NCI-H146 (cell line): Measurements from ENCODE around the gene SOCS6.
"Not testable (repeated sequence)": the region's sequence is repeated elsewhere in the genome, so short reads cannot be mapped to it uniquely, and the experiment has no call there.

Experiments used
- DNase-seq: peaks from one replicate; lab custom pipeline; 2025; lab: John Stamatoyannopoulos, UW

SOCS6 gene

DNA sequence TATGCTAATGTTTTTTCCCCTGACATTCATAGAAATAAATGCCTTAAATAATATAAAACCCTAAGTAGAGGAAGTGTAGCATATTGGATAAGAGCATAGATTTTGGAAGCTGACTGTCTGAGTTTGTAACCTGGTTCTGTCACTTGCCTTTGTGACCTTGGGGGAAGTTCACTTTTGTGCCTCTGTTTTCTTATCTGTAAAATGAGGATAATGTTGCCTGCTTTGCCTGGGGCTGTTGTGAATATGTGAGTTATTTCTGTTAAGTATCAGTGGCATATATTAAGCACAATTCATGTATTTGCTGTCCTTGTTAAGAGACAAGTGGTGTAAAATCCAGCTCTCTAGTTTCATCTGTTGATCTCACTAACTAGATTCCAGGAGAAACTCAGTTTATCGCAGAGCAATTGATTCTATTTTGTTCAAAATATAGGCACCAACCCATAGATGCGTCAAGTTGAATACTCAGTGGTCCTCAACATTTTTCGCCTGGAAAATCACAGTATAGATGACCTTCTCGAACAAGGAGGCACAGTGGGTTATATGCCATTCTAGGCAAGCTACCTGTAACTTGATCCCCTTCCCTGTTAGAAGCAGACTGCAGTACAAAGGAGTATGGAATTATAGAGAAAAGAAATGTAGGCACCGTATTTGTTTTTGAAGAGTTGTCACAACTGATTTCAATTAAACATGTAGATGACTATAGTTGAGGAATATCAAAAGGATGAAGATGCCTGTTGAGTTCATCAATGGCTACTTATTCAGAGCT, 67.0 kb downstream of the SOCS6 start:
- DNase-seq, result peak; percentile 27

DNA sequence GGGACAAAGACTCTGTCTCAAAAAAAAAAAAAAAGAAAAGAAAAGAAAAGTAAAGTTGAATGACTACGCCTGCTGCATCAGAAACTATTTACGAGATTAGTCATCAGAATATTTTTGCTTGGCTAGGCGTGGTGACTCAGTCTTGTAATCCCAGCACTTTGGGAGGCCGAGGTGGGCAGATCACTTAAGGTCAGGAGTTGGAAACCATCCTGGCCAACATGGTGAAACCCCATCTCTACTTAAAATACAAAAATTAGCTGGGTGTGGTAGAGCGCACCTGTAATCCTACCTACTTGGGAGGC, 69.2 kb downstream of the SOCS6 start:
- not testable (repeated sequence) for DNase-seq

DNA sequence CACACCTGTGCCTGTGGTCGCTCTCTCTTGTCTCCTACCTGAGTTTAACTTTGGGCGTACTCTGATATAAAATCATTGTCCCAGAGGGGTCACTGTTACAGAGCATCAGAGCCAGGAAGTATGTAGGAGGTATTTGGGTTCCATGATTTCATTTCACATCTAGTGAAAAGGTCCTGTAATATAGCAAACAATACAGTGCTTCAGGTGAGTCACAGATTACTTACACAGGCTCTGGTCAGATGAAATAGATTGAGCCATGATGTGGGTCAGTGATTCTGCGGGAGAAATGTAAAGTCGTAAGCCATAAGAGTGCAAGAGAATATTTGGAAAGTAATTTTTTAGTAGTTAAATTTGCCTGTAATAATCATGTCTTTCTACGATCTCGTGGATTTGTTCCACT, 70.2 kb downstream of the SOCS6 start:
- no peak for DNase-seq

DNA sequence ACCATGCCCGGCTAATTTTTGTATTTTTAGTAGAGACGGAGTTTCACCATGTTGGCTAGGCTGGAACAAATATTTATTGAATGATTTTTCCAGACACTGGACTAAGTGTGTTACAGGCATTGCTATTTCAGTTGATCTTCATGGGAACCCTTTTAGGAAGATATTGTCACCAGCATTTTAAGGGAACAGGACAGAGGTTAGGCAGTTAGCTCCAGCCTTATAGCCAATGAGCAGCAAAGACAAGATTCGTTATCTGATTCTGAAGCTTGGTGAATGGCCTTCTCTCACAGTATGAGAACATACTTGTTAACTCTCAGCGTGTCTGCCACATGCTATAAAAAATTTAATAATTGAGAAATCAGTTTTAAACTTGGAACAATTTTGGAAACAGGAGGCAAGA, 73.4 kb downstream of the SOCS6 start:
- no peak for DNase-seq

DNA sequence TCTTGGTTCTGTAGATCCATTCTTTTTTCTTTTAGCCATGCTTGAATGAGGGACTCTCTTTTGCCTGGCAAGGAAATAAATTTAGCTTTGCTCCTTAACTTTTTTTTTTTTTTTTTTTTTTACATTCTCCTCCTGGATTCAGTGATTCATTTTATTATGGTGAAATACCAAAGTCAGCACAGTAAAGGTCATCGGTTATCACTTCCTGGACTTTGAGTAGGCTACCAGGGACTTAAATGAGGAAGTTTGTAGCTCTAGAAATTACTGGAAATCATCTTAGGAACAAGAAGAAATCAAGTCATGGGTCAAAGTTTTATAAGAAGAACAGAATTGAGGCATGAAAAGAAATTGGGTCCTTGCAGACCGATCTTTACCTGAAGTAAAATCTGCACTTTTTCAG, 75.0 kb downstream of the SOCS6 start:
- DNase-seq, result no peak

DNA sequence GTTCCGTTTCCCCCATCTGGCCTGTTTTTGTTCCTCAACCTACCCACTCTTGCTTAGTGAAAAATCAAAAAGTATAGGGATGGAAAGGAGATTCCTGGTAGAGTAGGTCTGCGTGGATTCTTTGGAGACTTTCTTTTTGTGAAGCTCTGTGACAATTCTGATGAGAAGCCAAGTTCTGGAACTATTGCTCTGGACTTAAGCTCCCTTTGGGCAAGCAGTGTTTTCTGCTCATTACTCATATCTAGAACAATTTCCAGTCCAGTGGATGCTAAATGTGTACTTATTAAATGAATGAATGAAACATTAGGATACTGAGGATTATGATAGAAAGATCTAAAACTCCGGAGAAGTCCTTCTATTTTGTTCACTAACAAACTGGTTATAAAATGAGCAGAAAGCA, 76.5 kb downstream of the SOCS6 start:
- no peak for DNase-seq

DNA sequence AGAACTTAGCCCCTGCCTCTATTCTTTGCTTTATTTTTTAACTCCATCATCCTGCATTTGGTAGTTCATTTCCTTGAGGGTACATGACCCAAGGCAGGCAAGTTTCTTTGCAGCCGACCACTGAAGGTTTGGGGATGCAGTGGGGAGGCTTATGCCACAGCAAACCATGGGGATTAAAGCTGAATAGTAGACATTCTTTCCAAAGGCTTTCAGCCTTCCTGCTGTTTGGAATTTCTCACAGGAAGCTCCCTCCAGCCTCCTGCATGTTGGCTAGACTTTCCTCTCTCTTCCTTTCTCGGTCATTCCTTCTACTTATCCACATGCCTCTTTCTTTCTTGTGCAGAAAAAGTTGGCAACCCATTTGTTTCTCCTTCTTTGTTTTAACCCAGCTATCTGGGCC, 77.3 kb downstream of the SOCS6 start:
- no peak for DNase-seq

DNA sequence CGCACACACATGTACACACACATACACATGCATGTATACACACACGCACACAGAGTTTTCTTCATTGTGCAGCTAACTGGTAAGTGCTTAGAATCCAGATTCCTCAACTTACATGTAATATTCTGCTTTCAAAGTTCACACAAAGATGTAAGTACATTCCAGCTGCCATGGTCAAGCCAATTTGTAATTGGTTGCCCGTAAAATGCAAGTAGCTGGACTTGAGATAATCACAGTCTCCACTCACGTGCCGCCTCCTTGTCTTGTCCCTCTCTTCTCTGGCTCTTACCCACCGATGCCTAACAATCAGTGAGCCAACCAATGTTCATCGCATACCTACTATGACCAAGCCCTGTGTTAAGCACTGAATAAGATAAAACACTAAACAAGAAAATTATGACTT, 77.8 kb downstream of the SOCS6 start:
- no peak for DNase-seq

DNA sequence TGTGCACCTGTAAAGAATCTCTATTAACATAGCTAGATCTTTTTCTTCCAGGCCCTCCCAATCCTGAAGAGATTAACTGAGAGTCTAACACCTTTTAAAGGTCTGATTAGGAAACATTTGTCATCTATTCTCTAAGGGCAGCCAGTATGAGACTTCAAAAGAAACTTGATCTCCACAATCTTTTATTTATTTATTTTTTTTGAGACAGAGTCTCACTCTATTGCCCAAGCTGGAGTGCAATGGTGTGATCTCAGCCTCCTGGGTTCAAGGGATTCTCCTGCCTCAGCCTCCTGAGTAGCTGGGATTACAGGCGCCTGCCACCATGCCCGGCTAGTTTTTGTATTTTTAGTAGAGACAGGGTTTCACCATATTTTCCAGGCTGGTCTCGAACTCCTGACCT, 78.5 kb downstream of the SOCS6 start:
- DNase-seq, result not testable (repeated sequence)

DNA sequence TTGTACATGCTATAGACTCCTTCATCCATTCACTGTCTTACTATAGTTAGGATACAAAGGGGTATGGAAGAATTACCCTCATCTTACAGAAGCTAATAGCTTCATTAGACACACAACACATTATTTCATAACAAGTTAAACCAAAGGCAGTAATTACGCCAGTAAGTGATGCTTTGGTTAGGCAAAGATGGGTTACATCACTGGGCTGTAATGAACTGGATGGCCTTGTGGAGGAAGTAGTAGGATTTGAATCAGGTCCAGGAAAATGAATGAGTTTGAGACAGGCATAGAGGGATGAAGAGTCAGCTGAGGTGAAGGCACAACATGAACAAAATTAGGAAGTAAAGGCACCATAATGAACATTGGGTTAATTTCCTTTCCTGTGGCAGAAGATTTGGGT, 80.1 kb downstream of the SOCS6 start:
- no peak for DNase-seq

DNA sequence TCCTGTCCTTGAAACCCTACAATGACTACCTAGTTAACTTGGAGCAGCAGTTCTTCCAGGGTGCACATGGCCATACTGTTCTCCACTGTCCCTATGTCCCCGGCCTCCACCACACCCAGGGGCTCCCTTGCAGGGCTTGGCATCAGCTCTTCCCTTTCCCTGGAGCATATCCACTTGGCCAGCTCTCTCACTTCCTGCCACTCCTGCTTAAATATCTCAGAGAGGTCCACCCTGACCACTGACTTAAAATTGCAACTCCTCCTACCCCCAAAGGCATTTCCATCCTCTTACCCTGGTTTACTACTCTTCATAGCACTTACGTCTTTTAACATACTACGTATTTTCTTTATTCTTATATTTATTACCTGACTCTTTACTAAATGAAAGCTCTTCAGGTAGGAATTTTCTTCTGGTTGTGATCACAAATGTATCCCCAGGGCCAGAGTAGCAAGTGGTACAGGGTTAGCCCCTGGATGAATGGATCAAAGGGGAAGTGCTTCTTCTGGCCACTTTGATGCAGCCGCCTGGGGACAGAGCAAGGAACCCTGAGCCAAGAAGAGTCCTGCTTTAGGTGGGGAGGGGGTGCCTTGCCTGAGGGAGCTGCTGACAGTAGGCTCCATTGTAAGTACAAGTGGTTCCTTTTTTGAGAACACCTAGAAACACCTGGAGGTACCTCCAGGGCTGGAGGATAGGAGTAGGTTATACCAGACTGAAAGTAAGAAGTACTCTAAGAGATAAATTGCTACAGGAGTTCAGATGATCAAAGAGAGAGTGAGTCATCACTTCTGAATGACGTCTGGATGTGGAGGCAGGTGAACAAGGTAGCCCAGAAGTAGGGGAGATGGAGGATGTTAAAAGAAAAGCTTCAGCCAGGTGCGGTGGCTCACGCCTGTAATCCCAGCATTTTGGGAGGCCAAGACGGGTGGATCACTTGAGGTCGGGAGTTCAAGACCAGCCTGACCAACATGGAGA, 82.2 kb downstream of the SOCS6 start:
- no peak for DNase-seq

DNA sequence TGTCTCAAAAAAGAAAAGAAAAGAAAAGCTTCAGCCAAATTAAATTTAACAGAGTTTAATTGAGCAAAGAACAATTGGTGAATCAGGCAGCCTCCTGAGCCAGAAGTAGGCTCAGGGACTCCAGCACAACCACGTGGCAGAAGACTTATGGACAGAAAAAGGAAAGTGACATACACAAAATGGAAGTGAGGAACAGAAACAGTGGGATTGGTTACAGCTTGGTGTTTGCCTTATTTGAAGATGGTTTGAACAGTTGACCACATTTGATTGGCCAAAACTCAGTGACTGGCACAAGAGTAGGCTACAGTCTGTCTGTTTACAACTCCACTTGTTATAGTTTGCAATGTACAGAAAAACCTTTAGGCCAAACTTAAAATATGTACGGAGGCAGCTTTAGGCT, 83.1 kb downstream of the SOCS6 start:
- DNase-seq, result no peak

DNA sequence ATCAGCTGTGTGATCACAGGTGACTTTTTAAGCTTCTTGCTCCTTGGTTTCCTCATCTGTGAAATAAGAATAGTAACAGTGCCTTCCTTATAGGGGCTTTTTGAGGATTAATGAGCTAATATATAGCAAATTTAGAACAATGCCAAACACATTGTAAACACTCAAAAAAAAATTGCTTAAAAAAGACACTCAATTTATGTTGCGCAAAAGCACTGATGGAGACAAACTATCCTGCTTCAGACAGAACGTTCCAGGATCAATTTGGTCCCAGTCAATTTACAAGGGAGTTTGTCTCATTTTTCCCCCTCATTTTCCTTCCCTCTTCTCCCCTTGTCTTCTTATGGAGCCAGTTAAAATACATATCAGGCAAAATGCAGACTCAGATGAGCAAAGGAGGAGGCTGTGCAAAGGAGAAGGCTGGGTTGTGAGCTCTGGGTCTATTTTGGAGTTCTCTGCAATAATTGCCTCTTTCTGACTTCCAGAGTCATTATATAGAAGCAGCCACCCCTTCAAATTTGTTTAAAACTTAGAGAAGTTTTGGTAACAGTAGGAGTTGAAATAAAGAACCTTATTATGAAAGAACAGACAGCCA, 83.7 kb downstream of the SOCS6 start:
- DNase-seq, result no peak

DNA sequence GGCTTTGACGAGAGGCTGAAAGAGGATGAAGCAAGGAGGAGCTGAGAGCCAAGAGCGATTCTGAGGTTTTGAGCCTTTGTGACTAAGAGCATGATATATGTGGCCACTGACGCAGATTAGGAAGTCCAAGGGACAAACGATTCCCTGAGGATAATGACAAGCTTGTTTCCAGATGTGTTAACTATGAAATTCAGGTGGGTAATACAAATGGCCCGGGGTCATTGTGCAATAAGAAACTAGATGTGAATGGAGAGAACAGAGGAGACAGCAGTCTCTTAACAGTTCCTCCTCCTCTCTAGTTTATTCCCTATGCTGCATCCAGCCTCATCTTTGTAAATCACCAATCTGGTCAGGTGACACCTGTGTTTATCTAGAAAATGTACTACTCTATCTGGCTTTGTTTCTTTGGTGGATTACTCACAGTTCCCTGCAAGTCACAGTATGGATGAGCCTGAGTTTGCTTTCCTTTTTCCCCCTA, 84.2 kb downstream of the SOCS6 start:
- peak; percentile 39 for DNase-seq

DNA sequence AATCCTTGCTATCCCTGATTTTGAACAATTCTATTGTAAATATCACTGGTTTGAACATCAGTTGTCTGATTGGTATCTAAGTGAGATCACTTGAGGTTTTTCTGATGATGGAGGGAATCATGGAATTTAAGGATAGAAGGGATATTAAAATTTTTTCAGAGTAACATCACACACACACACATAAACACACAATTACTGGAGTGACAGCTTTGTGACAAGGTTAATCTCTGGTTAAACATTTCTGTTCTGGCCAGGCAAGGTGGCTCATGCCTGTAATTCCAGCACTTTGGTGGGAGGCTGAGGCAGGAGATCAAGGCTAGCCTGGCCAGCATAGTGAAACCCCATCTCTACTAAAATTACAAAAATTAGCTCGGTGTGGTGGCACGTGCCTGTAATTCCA, 85.3 kb downstream of the SOCS6 start:
- no peak for DNase-seq

DNA sequence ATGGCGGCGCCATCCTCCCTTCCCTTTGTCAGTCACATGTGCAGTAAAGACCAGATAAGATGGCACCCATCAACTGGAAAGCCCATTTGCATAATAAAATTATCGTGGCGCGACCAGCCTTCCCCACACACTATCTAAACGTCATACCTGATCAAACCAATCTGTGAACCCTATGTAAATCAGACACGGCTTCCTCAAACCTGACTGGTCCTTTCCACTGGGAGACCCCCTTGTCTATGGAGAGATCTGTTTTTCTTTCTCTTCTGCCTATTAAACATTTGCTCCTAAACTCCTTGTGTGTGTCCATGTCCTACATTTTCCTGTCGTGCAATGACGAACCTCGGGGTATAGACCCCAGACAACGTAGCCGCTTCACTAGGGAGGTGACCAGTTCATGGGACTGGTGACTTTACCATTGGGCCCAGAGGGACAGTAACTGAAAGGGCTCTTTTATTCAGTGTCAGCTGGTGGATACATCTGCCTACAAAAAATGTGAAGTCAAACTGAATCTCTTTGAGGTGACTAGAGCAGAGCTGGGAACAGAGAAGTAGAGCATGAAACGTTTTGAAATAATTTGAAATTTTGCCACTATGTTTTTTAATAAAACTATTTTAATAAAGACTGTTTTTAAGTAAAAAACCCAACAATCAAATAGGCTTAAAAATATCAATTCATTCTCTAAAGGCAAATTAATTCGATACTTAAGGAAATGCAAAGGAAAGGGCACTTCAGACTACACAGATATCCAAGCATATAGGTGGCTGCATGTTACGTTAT, 87.5 kb downstream of the SOCS6 start:
- DNase-seq, result no peak

DNA sequence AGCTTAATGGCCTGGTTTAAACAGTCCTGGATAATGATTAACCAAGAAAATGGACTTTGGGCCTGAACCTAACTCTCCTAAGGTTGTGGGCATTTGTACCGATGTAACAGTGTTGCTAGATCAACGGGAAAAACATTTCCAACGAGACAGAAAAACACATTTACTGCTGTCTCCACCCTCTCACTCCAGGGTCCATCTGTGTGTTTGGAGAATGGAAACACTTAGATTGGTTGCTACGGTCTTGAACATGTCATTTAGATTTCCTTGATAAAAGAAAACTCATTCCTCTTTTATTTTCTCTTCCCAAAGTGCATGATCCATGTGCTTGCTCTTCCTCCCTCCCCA, 88.0 kb downstream of the SOCS6 start:
- no peak for DNase-seq

DNA sequence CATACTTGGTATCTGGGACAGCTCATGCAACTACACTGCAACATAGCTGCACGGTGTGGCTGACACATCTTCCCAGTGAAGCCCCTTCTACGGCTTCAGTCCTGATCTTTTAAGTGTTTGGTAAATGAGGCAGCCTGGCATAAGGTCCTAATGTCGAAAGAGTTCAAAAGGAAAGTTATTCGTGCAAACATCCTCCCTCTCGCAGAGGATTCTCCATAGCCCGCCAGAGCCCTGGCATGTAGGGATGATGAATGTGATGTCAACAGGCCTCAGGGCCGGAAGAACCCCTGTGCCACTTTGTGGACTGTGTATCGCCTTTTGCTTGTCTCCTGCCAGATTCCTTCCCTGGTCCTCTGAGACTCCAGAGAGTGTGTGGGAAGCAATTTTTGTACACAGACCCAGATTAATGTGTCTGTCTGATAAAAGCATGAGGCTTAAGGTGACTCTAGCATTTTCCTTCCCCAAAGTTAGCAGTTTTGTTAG, 88.5 kb downstream of the SOCS6 start:
- DNase-seq, result no peak

DNA sequence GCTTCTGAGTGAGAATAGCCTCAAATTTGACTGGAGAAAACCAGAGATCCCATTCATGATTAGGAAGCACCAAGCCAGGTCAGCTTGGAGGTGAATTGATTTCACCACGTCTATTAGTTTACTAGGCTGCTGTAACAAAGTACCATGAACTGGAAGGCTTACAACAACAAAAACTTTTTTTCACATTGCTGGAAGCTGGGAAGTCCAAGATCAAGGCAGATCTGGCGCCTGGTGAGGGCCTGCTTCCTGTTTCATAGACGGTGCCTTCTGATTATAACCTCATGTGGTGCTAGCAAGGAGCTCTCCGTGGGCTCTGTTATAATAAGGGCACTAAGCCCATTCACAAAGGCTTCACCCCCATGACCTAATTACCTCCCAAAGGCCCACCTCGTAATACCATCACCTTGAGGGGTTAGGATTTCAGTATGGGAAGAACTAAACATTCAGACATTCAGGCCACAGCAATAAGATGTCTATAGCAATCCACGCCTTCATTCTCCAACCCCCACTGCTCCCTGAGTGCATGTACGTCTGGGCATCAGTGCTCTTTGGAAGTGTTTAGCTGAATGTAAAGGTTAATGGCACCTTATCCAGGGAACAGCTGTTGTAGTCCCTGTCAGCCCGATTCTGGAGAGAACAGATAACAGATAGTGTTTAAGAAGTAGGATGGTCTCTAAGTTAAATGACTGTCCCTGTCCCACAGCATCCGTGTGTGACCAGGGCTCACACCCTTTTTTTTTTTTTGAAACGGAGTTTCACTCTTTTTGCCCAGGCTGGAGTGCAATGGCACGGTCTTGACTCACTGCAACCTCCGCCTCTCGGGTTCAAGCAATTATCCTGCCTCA, 89.2 kb downstream of the SOCS6 start:
- DNase-seq, result no peak
